H1 (cell line): Measurements from ENCODE around the gene TTC33. TPM values are rescaled to one million over a fixed set of nuclear protein-coding genes. Genes with fewer than 3 reads are reported as not detected.

Experiments used
- CTCF ChIA-PET: fragments of 300-600 bp; sonication (Branson Sonifier 250); formaldehyde crosslinking; loops from one replicate; lab custom pipeline; 2021; ENCODE audit not compliant: partially characterized antibody; lab: Charles Lee
- POLR2A ChIA-PET: fragments of 300-600 bp; sonication (Branson Sonifier 250); formaldehyde crosslinking; loops from one replicate; lab custom pipeline; 2021; ENCODE audit warnings: inconsistent platforms; ENCODE audit not compliant: partially characterized antibody; lab: Charles Lee
- DNase-seq, 2 experiments: peaks; one replicate each; pipeline versions ENCODE4 v3.0.0 to v3.0.0-alpha.2; 2010 to 2022; ENCODE audit warnings: low spot score in 2 of 2, low read depth in 1 of 2, mixed read lengths in 1 of 2
- FAIRE-seq: peaks from 2 replicates; lab custom pipeline; 2011; peaks lifted over from hg19 to GRCh38; lab: Jason Lieb, UNC
- H2AFZ ChIP-seq: 2 replicates; pipeline ENCODE4 v1.8.1; 2012; ENCODE audit warnings: low read length, inconsistent platforms
- H2AK5ac ChIP-seq: 2 replicates; pipeline ENCODE4 v1.6.1; 2013; ENCODE audit warnings: low read depth, low read length
- H2BK120ac ChIP-seq: replicated peaks from 2 replicates; pipeline ENCODE3; 2013; ENCODE audit warnings: low read depth, low read length, inconsistent platforms
- H2BK12ac ChIP-seq: 2 replicates; pipeline ENCODE4 v1.6.1; 2013; ENCODE audit warnings: low read depth, low read length
- H2BK15ac ChIP-seq: 2 replicates; pipeline ENCODE4 v1.6.1; 2013; ENCODE audit warnings: low read length
- H2BK20ac ChIP-seq: 2 replicates; pipeline ENCODE4 v1.6.1; 2013; ENCODE audit warnings: low read length
- H2BK5ac ChIP-seq: 2 replicates; pipeline ENCODE4 v1.6.1; 2013; ENCODE audit warnings: low read depth, low read length
- H3K14ac ChIP-seq: 2 replicates; pipeline ENCODE4 v1.6.1; 2013; ENCODE audit warnings: inconsistent platforms; ENCODE audit not compliant: insufficient read length
- H3K18ac ChIP-seq: 2 replicates; pipeline ENCODE4 v1.6.1; 2013; ENCODE audit warnings: low read length; ENCODE audit errors: extremely low read depth
- H3K23ac ChIP-seq: 2 replicates; pipeline ENCODE4 v1.6.1; 2013; ENCODE audit warnings: inconsistent platforms; ENCODE audit not compliant: insufficient read length
- H3K23me2 ChIP-seq: 2 replicates; pipeline ENCODE4 v1.6.1; 2013; ENCODE audit warnings: low read depth, low read length
- H3K27ac ChIP-seq: 2 replicates; pipeline ENCODE4 v1.6.1; 2011; ENCODE audit warnings: low read depth, low read length, inconsistent platforms
- H3K27me3 ChIP-seq, 4 experiments: replicated peaks in 1 of 4; 1 replicate in 1 of 4; 2 replicates in 3 of 4; pipeline versions ENCODE4 v1.6.1 to v1.8.1; 2011 to 2013; ENCODE audit warnings: low read length in 3 of 4, mild to moderate bottlenecking in 3 of 4, inconsistent platforms in 2 of 4, mixed read lengths in 2 of 4, moderate library complexity in 1 of 4; ENCODE audit not compliant: control insufficient read depth in 3 of 4, insufficient read depth in 3 of 4; ENCODE audit errors: extremely low read depth in 1 of 4
- H3K36me3 ChIP-seq, 4 experiments: 2 replicates each; pipeline versions ENCODE4 v1.6.1 to v1.8.1; 2011 to 2013; ENCODE audit warnings: mild to moderate bottlenecking in 4 of 4, low read length in 3 of 4, moderate library complexity in 2 of 4, control low read depth in 1 of 4, inconsistent platforms in 1 of 4; ENCODE audit not compliant: insufficient read depth in 4 of 4, control insufficient read depth in 2 of 4
- H3K4ac ChIP-seq: replicated peaks from 2 replicates; pipeline ENCODE3; 2013; ENCODE audit warnings: low read length, low read depth, mixed read lengths, inconsistent platforms; ENCODE audit not compliant: insufficient read length
- H3K4me1 ChIP-seq, 4 experiments: replicated peaks in 1 of 4; 1 replicate in 1 of 4; 2 replicates in 3 of 4; pipeline versions ENCODE4 v1.6.1 to v1.8.1; 2011 to 2013; ENCODE audit warnings: low read length in 3 of 4, inconsistent platforms in 2 of 4, mixed read lengths in 1 of 4; ENCODE audit not compliant: insufficient read depth in 4 of 4, control insufficient read depth in 3 of 4
- H3K4me2 ChIP-seq, 2 experiments: 2 replicates each; pipeline versions ENCODE4 v1.6.1 to v1.8.1; 2011 to 2013; ENCODE audit warnings: low read depth in 2 of 2, low read length in 2 of 2, control low read depth in 1 of 2, inconsistent platforms in 1 of 2, mild to moderate bottlenecking in 1 of 2; ENCODE audit not compliant: insufficient read depth in 1 of 2
- H3K4me3 ChIP-seq, 4 experiments: fragments of 200-600, 300-600 bp in 1 of 4; sonication (generic), shearing (Covaris generic), sonication (Bioruptor Twin) in 1 of 4; 2 replicates each; pipeline versions ENCODE4 v1.5.1 to v1.8.1; 2011 to 2016; ENCODE audit warnings: low read length in 4 of 4, low read depth in 3 of 4, control low read depth in 2 of 4, inconsistent platforms in 2 of 4, mild to moderate bottlenecking in 2 of 4, mixed read lengths in 1 of 4, moderate library complexity in 1 of 4; ENCODE audit not compliant: insufficient read depth in 2 of 4; ENCODE audit errors: extremely low read depth in 1 of 4
- H3K56ac ChIP-seq: replicated peaks from 2 replicates; pipeline ENCODE3; 2013; ENCODE audit warnings: low read depth, mild to moderate bottlenecking, mixed read lengths, low read length, inconsistent platforms; ENCODE audit not compliant: insufficient read length
- H3K79me1 ChIP-seq: 2 replicates; pipeline ENCODE4 v1.6.1; 2013; ENCODE audit warnings: low read depth, low read length, control low read depth
- H3K79me2 ChIP-seq, 2 experiments: 2 replicates each; pipeline versions ENCODE4 v1.6.1 to v1.8.1; 2012 to 2013; ENCODE audit warnings: low read length in 2 of 2, mild to moderate bottlenecking in 2 of 2, inconsistent platforms in 1 of 2; ENCODE audit not compliant: insufficient read depth in 2 of 2, control insufficient read depth in 1 of 2
- H3K9ac ChIP-seq, 4 experiments: replicated peaks in 1 of 4; 1 replicate in 1 of 4; 2 replicates in 3 of 4; pipeline versions ENCODE4 v1.6.1 to v1.8.1; 2011 to 2013; ENCODE audit warnings: low read depth in 3 of 4, low read length in 3 of 4, control low read depth in 2 of 4, mild to moderate bottlenecking in 2 of 4, moderate library complexity in 2 of 4, inconsistent platforms in 1 of 4; ENCODE audit errors: extremely low read depth in 1 of 4
- H3K9me3 ChIP-seq, 2 experiments: 2 replicates each; pipeline versions ENCODE4 v1.6.1 to v1.8.1; 2012 to 2013; ENCODE audit warnings: mild to moderate bottlenecking in 2 of 2, moderate library complexity in 2 of 2, control low read depth in 1 of 2, inconsistent platforms in 1 of 2, low read depth in 1 of 2, low read length in 1 of 2, mixed read lengths in 1 of 2; ENCODE audit not compliant: insufficient read depth in 2 of 2
- H4K20me1 ChIP-seq, 2 experiments: replicated peaks in 1 of 2; 2 replicates each; pipeline versions ENCODE3 to v1.8.1; 2011 to 2013; ENCODE audit warnings: inconsistent platforms in 2 of 2, low read length in 2 of 2, mild to moderate bottlenecking in 1 of 2; ENCODE audit not compliant: insufficient read depth in 2 of 2, control insufficient read depth in 1 of 2
- H4K5ac ChIP-seq: 2 replicates; pipeline ENCODE4 v1.6.1; 2013; ENCODE audit warnings: low read length, low read depth, mixed read lengths, inconsistent platforms; ENCODE audit not compliant: insufficient read length
- H4K8ac ChIP-seq: 2 replicates; pipeline ENCODE4 v1.8.0; 2013; ENCODE audit warnings: mild to moderate bottlenecking, moderate library complexity, low read length, inconsistent platforms; ENCODE audit not compliant: insufficient read depth; ENCODE audit errors: extremely low read depth
- H4K91ac ChIP-seq: replicated peaks from 2 replicates; pipeline ENCODE3; 2013; ENCODE audit warnings: low read length, mixed read lengths, inconsistent platforms; ENCODE audit not compliant: insufficient read length
- ASH2L ChIP-seq: fragments of 200-600, 300-600 bp; sonication (generic); IDR thresholded peaks from one replicate; pipeline ENCODE4 v1.7.1; 2017; ENCODE audit warnings: low read length
- BACH1 ChIP-seq: IDR thresholded peaks from 2 replicates; pipeline ENCODE4 v1.6.1; 2012; ENCODE audit warnings: low read length, improper control_type of control experiment
- BCL11A ChIP-seq, 2 experiments: IDR thresholded peaks; one replicate each; pipeline ENCODE4 v1.6.1; 2011; ENCODE audit warnings: low read depth in 2 of 2, low read length in 2 of 2, mild to moderate bottlenecking in 2 of 2
- CREB1 ChIP-seq: IDR thresholded peaks from 2 replicates; pipeline ENCODE4 v1.6.1; 2012; ENCODE audit warnings: inconsistent platforms
- HDAC2 ChIP-seq, 2 experiments: fragments of 300-600 bp in 1 of 2; sonication (generic) in 1 of 2; IDR thresholded peaks; 2 replicates each; pipeline ENCODE4 v1.6.1; 2011 to 2012; ENCODE audit warnings: low read depth in 2 of 2, low read length in 2 of 2, mild to moderate bottlenecking in 2 of 2, moderate library complexity in 2 of 2, borderline replicate concordance in 1 of 2, inconsistent platforms in 1 of 2
- JUN ChIP-seq: IDR thresholded peaks from 2 replicates; pipeline ENCODE4 v1.6.1; 2011; ENCODE audit warnings: low read depth, mild to moderate bottlenecking, improper control_type of control experiment, low read length
- JUND ChIP-seq: IDR thresholded peaks from 2 replicates; pipeline ENCODE4 v1.6.1; 2011; ENCODE audit warnings: mild to moderate bottlenecking, improper control_type of control experiment, low read length
- KDM1A ChIP-seq: fragments of 200-600, 300-600 bp; sonication (generic); IDR thresholded peaks from 2 replicates; pipeline ENCODE4 v1.7.1; 2016; ENCODE audit warnings: mild to moderate bottlenecking, low read length, borderline replicate concordance
- MAX ChIP-seq: IDR thresholded peaks from 2 replicates; pipeline ENCODE4 v1.6.1; 2012; ENCODE audit warnings: inconsistent platforms
- NANOG ChIP-seq: IDR thresholded peaks from 2 replicates; pipeline ENCODE4 v1.6.1; 2011; ENCODE audit warnings: low read length, low read depth, mild to moderate bottlenecking, inconsistent platforms; ENCODE audit not compliant: insufficient read depth, poor library complexity, severe bottlenecking
- PHF8 ChIP-seq: fragments of 200-600 bp; sonication (generic); conservative IDR thresholded peaks from 2 replicates; pipeline ENCODE4 v1.7.1; 2012; ENCODE audit warnings: low read depth, mild to moderate bottlenecking, inconsistent platforms, low read length, moderate library complexity
- RXRA ChIP-seq: IDR thresholded peaks from 2 replicates; pipeline ENCODE4 v1.6.1; 2011; ENCODE audit warnings: low read depth, mild to moderate bottlenecking, low read length, moderate library complexity; ENCODE audit not compliant: insufficient read depth
- SP4 ChIP-seq: IDR thresholded peaks from 2 replicates; pipeline ENCODE4 v1.6.1; 2012; ENCODE audit warnings: low read length, inconsistent platforms
- TAF1 ChIP-seq: IDR thresholded peaks from 2 replicates; pipeline ENCODE4 v1.6.1; 2011; ENCODE audit warnings: mild to moderate bottlenecking, low read depth, low read length
- TEAD4 ChIP-seq: IDR thresholded peaks from 2 replicates; pipeline ENCODE4 v1.6.1; 2012; ENCODE audit warnings: low read depth, low read length, inconsistent platforms, mixed read lengths
- YY1 ChIP-seq: IDR thresholded peaks from 2 replicates; pipeline ENCODE4 v1.6.1; 2011; ENCODE audit warnings: low read depth, mild to moderate bottlenecking, low read length
- polyA plus RNA-seq, 7 experiments: library from polyadenylated mRNA; depleted of rRNA in 3 of 7; stranded (reverse) in 5 of 7; unstranded in 2 of 7; fragments of >200 nt in 5 of 7; fragments of 200-250 nt in 2 of 7; gene quantifications; 1 replicate in 5 of 7; 2 replicates in 1 of 7; 4 replicates in 1 of 7; pipeline versions ENCODE4 v1.2.1 to v1.2.3, GENCODE V29; 2011 to 2013; ENCODE audit warnings: missing spikeins in 2 of 7, mixed read lengths in 2 of 7
- total RNA-seq: library from RNA; stranded (reverse); fragmentation: NEBNext Ultra II Directional; extraction: Animal tissue kit (Norgen Biotek cat#: 25700); gene quantifications from 2 replicates; pipeline ENCODE4 v1.2.1, GENCODE V29; 2021

The TTC33 gene
- total and polyA plus RNA-seq, 2 of the 8 experiments (the other 6 are each of a cell fraction or from before 2014, with no cell fraction given) = 1.2 to 12.6 TPM

GRCh38 chr5:40550481-40550880, 205.3 kb downstream of the TTC33 start:
- Histone ChIP-seq H4K20me1 (no peaks in the 10 kb centered on the region), H3K4ac (no peak overlapping the region), H2BK5ac (no peak overlapping the region), H3K23ac (no peak overlapping the region), H2BK120ac (no peak overlapping the region), H3K27ac (no peak overlapping the region), H2BK15ac (no peak overlapping the region), H3K4me2 (no peak overlapping the region), H3K79me2 (no peaks in the 10 kb centered on the region), H3K18ac (no peak overlapping the region), H2BK20ac (no peak overlapping the region), H3K14ac (no peak overlapping the region), H2AK5ac (no peak overlapping the region), H3K27me3 (no peaks in the 10 kb centered on the region), H4K8ac (no peak overlapping the region), H2BK12ac (no peak overlapping the region), H2AFZ (no peak overlapping the region), H3K9me3 (no peaks in the 10 kb centered on the region), H3K23me2 (no peaks in the 10 kb centered on the region), H3K56ac (no peak overlapping the region), H3K4me1 (no peaks in the 10 kb centered on the region), H4K5ac (no peak overlapping the region), H3K4me3 (no peak overlapping the region), H4K91ac (no peak overlapping the region), H3K79me1 (no peaks in the 10 kb centered on the region), H3K36me3 (no peaks in the 10 kb centered on the region), H3K9ac (no peak overlapping the region)
- FAIRE-seq = no peak
- CTCF ChIA-PET = no interaction called here
- POLR2A ChIA-PET = no interaction called here
- no peak for DNase-seq
- TF ChIP-seq SP4 (no peak), CREB1 (no peak), PHF8 (no peak), HDAC2 (IDR thresholded peaks at IDR 0.05; ENCODE audit: borderline replicate concordance in 1 of 2, low read depth in 2 of 2, low read length in 2 of 2) (no peak), TAF1 (no peak), MAX (no peak), NANOG (no peak), JUN (no peak), TEAD4 (no peak), KDM1A (no peak), YY1 (no peak), ASH2L (no peak), JUND (no peak), BACH1 (no peak), BCL11A (IDR thresholded peaks at IDR 0.05; ENCODE audit: low read depth in 2 of 2, low read length in 2 of 2) (no peak), RXRA (no peak)
